ENCODE data around the gene SORCS2.

SORCS2 gene

DNA sequence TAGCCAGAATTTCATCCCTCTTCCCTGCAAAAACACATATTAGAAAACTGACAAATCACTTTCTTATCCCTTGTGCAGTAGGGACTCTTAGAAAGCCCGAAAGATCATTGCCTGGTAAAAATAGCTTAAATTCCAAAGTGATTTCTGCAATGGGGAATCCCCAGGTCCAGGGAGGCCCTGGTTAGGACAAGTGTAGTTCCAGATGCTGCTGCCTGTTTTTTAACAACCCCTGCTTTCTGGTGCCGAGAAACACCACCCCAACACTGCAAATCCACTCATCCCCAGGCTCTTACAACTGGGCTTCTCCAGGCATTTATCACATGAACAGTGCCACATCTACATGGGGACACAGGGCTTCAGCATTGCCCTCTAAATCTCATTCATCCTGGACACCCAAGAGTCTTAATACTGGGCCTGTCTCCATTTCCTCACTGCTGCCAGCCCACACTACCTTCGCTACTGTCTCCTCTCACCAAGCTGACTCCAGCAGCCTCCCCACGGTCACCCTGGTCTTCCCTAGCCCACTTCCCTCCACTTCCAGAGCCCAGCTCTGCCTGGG, 354.6 kb downstream of the SORCS2 start:
- in situ Hi-C loops (cut with MboI; ENCODE audit: low sequenced_read_pairs, unreplicated experiment), result no loop called here
- DNase-seq (ENCODE audit: low spot score), result no peak
- TF ChIP-seq, protein P1, sequence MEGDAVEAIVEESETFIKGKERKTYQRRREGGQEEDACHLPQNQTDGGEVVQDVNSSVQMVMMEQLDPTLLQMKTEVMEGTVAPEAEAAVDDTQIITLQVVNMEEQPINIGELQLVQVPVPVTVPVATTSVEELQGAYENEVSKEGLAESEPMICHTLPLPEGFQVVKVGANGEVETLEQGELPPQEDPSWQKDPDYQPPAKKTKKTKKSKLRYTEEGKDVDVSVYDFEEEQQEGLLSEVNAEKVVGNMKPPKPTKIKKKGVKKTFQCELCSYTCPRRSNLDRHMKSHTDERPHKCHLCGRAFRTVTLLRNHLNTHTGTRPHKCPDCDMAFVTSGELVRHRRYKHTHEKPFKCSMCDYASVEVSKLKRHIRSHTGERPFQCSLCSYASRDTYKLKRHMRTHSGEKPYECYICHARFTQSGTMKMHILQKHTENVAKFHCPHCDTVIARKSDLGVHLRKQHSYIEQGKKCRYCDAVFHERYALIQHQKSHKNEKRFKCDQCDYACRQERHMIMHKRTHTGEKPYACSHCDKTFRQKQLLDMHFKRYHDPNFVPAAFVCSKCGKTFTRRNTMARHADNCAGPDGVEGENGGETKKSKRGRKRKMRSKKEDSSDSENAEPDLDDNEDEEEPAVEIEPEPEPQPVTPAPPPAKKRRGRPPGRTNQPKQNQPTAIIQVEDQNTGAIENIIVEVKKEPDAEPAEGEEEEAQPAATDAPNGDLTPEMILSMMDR (IDR thresholded peaks at IDR 0.05; ENCODE audit: borderline replicate concordance, control extremely low read depth, extremely low read depth, insufficient read depth, missing control alignments), result no peak

DNA sequence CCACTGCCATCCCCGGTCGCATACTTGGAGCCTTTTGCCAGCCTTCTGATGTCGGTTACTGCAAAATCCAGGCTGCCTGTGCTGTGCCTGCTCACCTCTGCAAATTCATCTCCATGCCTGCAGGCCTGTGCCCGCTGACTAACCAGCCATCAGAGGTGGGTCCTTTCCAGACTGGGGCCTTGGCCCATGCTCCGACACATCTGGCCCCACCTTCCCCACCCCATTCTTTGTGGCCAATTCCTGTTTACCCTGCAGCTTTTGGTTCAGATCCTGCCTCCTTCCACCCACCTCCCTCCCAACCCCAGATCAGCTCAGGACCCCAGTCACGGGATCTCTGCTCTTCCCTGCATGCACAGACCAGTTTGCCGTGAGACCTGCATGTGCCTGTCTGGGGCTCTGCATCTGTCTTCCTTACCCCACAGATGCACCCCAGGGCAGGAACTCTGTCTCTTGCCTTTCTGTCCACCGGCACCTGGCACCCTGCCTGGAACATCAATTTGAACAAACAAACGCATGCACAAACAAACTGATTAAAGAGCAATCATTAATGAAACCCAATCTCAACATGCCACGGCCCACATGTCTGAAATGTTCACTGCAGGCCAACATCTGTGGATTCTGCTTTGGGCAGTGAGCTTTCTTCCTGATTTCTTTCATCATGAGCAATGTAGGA, 355.2 kb downstream of the SORCS2 start:
- TF ChIP-seq, protein P1 (IDR thresholded peaks at IDR 0.05; ENCODE audit: borderline replicate concordance, control extremely low read depth, extremely low read depth, insufficient read depth, missing control alignments), result no peak
- in situ Hi-C loops (cut with MboI; ENCODE audit: low sequenced_read_pairs, unreplicated experiment), result no loop called here
- no peak for DNase-seq (ENCODE audit: low spot score)

DNA sequence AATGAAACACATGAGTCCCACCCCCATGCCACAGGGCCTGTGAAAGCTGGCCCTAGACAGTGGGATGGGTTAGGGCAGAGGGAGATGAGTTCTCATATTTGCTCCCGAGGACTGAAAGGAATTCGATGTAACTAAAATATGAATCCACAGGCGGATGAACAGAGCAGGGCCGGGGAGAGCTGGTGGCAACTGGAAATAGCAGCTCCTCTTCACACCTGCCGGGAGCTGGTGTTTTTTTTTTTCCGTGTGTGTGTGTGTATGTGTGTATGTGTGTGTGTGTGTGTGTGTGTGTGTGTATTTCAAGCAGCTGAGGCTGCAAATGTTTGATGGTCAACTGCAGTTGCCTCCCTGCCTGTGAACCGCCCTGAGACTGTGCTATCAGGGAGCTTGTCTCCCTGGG, 357.5 kb downstream of the SORCS2 start:
- TF ChIP-seq, protein P1 (IDR thresholded peaks at IDR 0.05; ENCODE audit: borderline replicate concordance, control extremely low read depth, extremely low read depth, insufficient read depth, missing control alignments), result no peak
- DNase-seq (ENCODE audit: low spot score), result no peak
- in situ Hi-C loops (cut with MboI; ENCODE audit: low sequenced_read_pairs, unreplicated experiment), result no loop called here

DNA sequence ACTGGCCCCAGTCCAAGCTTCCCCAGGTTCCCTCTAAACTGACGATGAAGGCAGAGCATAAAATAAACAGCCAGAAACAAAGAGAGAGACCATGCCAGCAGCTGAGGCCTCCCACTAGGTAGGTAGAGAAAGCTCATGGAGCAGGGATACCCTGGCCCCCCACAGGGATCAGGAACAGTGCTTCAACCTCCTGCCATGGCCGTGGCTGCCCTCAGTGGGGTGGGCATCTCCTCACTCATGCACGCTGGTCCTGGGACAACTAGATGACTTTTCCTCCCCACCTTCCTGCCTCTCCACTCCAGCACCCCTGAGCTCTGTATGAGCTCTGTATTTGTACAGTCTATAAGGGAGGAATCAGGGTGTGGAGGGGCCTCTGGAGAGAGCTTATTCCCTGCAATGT, 360.1 kb downstream of the SORCS2 start:
- in situ Hi-C loops (cut with MboI; ENCODE audit: low sequenced_read_pairs, unreplicated experiment), result no loop called here
- DNase-seq (ENCODE audit: low spot score), result no peak
- TF ChIP-seq, protein P1 (IDR thresholded peaks at IDR 0.05; ENCODE audit: borderline replicate concordance, control extremely low read depth, extremely low read depth, insufficient read depth, missing control alignments), result no peak

DNA sequence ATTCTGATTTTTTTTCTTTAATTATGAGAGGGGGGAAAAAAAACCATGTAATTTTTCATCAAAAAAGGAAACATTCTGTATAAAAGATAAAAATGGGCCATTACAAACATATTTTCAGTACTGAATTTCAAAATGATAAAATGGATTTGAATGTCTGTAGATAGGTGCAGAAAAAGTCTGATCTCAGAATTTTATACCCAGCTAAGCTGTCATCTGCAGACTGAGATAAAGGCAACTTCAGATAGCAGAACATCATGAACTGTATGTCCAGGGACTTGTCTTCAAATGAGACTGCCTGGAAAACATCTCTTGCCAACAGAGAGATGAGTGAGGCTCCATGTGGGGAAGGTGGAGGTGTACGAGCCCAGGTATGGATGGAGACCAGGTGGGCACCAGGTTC, 360.9 kb downstream of the SORCS2 start:
- no peak for DNase-seq (ENCODE audit: low spot score)
- in situ Hi-C loops (cut with MboI; ENCODE audit: low sequenced_read_pairs, unreplicated experiment), result no loop called here
- TF ChIP-seq, protein P1 (IDR thresholded peaks at IDR 0.05; ENCODE audit: borderline replicate concordance, control extremely low read depth, extremely low read depth, insufficient read depth, missing control alignments), result no peak

DNA sequence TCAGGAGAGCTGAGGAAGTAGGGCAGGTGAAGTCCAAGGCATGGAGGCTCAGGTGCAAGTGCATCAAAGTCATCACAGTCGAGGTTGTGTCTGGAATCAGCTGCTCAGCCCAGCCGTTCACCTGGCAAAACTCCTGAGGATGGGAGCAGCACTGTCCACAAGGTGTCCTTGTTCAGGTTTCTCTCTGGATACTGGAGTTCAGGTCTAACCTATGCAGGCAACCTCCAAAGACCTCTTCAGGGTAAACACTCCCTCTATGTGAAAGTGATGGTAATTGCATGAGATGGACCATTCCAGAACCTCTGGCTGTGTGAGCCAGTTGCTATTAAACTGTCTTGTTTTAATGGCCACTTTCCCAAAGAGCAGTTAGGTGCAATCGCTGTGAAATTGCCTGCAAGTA, 362.6 kb downstream of the SORCS2 start:
- TF ChIP-seq, protein P1 (IDR thresholded peaks at IDR 0.05; ENCODE audit: borderline replicate concordance, control extremely low read depth, extremely low read depth, insufficient read depth, missing control alignments), result no peak
- DNase-seq (ENCODE audit: low spot score), result no peak
- in situ Hi-C loops (cut with MboI; ENCODE audit: low sequenced_read_pairs, unreplicated experiment), result no loop called here

Measured in GM13976 (cell line).